Parathyroid adenoma (tissue), 2 donors: ENCODE data around the gene ZIC4.

Experiments
- H2AFZ ChIP-seq: fragments of 300-600 bp; sonication (generic); one replicate; pipeline ENCODE4 v1.7.0; 2017; ENCODE audit warnings: antibody characterized with exemption, mild to moderate bottlenecking
- H3K27ac ChIP-seq: fragments of 300-600 bp; sonication (generic); one replicate; pipeline ENCODE4 v1.7.0; 2017
- H3K27me3 ChIP-seq: fragments of 300-600 bp; sonication (generic); one replicate; pipeline ENCODE4 v1.7.0; 2017; ENCODE audit warnings: low read length; ENCODE audit not compliant: control insufficient read depth, insufficient read depth
- H3K36me3 ChIP-seq: fragments of 300-600 bp; sonication (generic); one replicate; pipeline ENCODE4 v1.7.0; 2017; ENCODE audit warnings: low read length; ENCODE audit not compliant: control insufficient read depth, insufficient read depth
- H3K4me1 ChIP-seq: fragments of 300-600 bp; sonication (generic); one replicate; pipeline ENCODE4 v1.7.0; 2017; ENCODE audit warnings: control low read depth
- H3K4me2 ChIP-seq: fragments of 300-600 bp; sonication (generic); one replicate; pipeline ENCODE4 v1.7.0; 2017; ENCODE audit warnings: low read length
- H3K4me3 ChIP-seq: fragments of 300-600 bp; sonication (generic); one replicate; pipeline ENCODE4 v1.7.0; 2017; ENCODE audit warnings: low read depth, low read length
- H3K79me2 ChIP-seq: fragments of 300-600 bp; sonication (generic); one replicate; pipeline ENCODE4 v1.7.0; 2017; ENCODE audit warnings: control low read depth
- H3K9ac ChIP-seq: fragments of 300-600 bp; sonication (generic); one replicate; pipeline ENCODE4 v1.7.0; 2017; ENCODE audit warnings: mild to moderate bottlenecking
- H3K9me3 ChIP-seq: fragments of 300-600 bp; sonication (generic); one replicate; pipeline ENCODE4 v1.7.0; 2017; ENCODE audit warnings: low read length; ENCODE audit not compliant: control insufficient read depth
- TF ChIP-seq, protein P1 (sequence below): fragments of 300-600 bp; sonication (generic); IDR thresholded peaks from one replicate; pipeline ENCODE4 v1.7.0; 2017; ENCODE audit warnings: antibody characterized with exemption, mild to moderate bottlenecking
- donor health status: primary hyperparathyroidism.

Gene ZIC4

DNA sequence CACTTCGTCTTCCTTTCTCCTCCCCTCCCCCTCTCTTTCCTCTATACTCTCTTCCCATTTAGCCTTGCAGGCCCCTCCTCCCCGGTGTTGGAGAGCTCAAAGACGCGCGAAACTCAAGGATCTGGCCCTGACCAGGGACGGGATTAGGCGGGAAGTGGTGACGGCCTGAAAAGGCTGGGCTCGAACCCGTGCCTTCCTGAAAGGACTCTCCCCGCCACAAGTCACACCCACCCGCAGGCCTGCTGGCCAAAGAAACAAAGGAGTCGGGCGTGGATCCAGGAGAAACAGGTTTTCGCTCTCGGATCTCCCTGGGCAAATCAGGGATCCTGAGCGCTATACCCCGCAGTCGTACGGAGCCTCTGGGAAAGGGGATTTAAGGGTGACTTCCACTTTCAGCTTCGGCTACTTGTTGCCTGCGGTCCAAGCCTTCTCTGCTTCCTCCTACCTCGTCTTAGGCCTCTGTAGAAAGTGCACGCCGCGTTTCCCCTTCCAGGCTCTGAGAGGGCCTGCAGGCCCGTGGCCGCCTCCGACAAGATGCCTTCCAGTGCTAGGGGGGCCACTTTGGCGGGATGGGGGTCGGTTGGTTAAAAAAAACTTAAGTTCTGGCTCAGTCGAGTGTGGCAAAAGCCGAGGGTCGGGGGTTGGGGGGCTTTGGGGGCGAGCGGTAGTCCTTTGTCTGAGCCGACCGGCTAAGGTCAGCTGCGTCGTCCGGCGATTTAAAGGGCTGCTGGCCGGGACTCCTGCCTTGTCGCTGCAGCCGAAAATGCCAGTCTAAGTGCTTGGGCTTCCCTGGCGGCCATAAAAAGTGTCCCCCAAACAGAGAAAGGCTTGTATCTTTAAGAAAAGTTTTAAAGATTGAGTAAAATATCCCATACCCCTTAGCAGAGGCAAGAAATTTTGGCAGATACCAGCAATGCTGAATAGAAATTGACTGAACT lies 8.2 kb downstream of the ZIC4 start:
- Histone ChIP-seq H3K79me2 (no peaks in the 10 kb centered on the region), H2AFZ (no peak overlapping the region), H3K4me1 (no peaks in the 10 kb centered on the region), H3K4me3 (no peak overlapping the region), H3K27ac (no peak overlapping the region), H3K9ac (no peak overlapping the region), H3K27me3 (peaks cover 10% of the 10 kb centered on the region), H3K36me3 (no peaks in the 10 kb centered on the region), H3K9me3 (no peaks in the 10 kb centered on the region), H3K4me2 (no peak overlapping the region)
- TF ChIP-seq, protein P1, sequence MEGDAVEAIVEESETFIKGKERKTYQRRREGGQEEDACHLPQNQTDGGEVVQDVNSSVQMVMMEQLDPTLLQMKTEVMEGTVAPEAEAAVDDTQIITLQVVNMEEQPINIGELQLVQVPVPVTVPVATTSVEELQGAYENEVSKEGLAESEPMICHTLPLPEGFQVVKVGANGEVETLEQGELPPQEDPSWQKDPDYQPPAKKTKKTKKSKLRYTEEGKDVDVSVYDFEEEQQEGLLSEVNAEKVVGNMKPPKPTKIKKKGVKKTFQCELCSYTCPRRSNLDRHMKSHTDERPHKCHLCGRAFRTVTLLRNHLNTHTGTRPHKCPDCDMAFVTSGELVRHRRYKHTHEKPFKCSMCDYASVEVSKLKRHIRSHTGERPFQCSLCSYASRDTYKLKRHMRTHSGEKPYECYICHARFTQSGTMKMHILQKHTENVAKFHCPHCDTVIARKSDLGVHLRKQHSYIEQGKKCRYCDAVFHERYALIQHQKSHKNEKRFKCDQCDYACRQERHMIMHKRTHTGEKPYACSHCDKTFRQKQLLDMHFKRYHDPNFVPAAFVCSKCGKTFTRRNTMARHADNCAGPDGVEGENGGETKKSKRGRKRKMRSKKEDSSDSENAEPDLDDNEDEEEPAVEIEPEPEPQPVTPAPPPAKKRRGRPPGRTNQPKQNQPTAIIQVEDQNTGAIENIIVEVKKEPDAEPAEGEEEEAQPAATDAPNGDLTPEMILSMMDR, result no peak

DNA sequence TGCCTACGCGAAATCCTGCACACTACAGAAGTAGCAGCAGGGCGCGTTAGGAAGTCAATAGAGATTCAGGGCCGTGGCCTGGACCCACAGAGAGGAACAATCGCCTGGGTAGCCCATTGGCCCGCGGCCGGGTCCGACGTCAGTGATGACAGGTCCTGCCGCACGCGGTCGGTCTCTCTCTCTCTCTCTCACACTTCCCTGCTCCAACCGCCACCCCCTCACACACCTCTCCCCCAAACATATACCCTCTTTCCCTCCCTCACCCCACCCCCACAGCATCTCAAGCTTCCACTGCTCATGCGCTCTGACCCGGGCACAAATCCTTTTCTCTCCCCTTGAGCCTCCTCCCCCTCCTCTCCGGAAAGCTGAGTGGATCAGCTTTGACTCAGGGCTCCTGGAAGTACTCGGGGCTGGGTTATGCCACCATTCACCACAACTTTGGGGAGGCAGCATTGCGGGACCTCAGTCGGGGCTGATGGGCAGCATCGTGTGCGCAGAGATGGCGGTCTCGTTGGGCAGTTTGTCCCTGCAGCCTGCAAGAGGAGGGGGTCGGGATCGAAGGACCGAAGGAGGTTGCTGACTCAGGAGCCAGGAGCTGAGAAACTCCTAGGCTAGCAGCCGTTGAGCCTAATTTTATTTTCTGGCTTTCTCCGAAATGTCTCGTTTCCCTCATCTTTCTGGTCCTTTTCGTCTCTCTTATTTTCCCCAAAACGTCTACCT lies 9.0 kb downstream of the ZIC4 start:
- no peak overlapping the region for H3K9ac ChIP-seq

DNA sequence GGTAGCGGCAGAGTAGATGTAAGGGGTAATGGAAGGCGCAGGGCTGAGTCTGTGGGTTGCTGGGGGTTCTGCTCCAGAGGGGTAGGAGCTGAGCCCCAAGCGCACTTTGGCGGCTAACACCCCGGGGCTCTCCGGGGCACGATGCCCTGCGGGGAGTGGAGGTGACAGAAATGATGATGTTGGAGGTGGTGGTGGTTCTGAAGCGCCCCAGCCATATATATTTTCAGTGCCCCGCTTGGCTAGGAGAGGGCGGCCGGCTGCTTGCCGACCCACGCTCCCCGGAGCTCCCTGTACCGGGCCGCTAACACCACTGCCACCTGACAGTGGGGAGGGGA lies 9.7 kb downstream of the ZIC4 start:
- Histone ChIP-seq H2AFZ (no peak overlapping the region), H3K4me1 (no peaks in the 10 kb centered on the region), H3K4me2 (no peak overlapping the region), H3K79me2 (no peaks in the 10 kb centered on the region), H3K27me3 (peaks cover 10% of the 10 kb centered on the region), H3K4me3 (no peak overlapping the region), H3K27ac (no peak overlapping the region), H3K9ac (no peak overlapping the region), H3K9me3 (no peaks in the 10 kb centered on the region), H3K36me3 (no peaks in the 10 kb centered on the region)
- TF ChIP-seq, protein P1, result no peak

More for the DNA sequence above, 9.0 kb downstream of the ZIC4 start:
- TF ChIP-seq, protein P1, result no peak
- Histone ChIP-seq H3K9me3 (no peaks in the 10 kb centered on the region), H2AFZ (no peak overlapping the region), H3K4me1 (no peaks in the 10 kb centered on the region), H3K27me3 (peaks cover 10% of the 10 kb centered on the region), H3K36me3 (no peaks in the 10 kb centered on the region), H3K27ac (no peak overlapping the region), H3K4me3 (no peak overlapping the region), H3K79me2 (no peaks in the 10 kb centered on the region), H3K4me2 (no peak overlapping the region)

DNA sequence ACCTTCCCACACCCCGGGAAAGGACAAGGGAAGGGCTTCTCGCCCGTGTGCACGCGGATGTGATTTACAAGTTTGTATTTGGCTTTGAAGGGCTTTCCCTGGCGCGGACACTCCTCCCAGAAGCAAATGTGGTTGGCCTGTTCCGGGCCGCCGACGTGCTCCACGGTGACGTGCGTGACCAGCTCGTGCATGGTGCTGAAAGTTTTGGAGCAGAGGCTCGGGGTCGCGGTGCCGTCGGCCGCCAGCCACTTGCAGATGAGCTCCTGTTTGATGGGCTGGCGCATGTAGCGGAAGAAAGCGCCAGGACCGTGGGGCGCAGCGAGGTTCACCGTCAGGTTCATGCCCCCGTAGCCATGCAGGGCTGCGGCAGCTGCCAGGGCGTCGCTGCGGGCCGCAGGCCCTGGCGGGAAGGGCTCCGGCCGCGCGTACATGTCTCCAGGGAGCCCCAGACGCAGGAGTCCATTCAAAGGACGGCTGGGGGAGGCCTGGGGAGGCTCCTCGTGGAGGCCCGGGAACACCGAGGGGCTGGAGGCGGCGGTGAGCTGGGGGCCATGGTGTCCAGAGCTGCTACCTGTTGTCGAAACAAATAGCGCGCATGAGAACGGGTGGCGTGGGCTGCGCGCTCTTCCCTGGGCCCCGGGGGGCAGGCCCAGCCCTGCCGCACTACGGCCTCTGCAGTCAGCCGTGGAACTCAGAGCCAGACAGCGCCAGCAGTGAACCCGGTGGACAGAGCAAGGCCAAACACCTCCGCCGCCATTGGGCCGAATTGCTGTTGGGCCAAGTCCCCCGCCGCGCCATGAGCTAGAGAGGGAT lies 10.2 kb downstream of the ZIC4 start:
- Histone ChIP-seq H3K36me3 (no peaks in the 10 kb centered on the region), H2AFZ (no peak overlapping the region), H3K4me1 (no peaks in the 10 kb centered on the region), H3K27ac (no peak overlapping the region), H3K4me2 (no peak overlapping the region), H3K9me3 (no peaks in the 10 kb centered on the region), H3K27me3 (peaks cover 10% of the 10 kb centered on the region), H3K9ac (no peak overlapping the region), H3K79me2 (no peaks in the 10 kb centered on the region), H3K4me3 (no peak overlapping the region)
- TF ChIP-seq, protein P1, result no peak
